GM11168 (cell line): ENCODE results near the gene KCNQ5.

Experiments used
- in situ Hi-C: fragments of 300-500 bp; cut with MboI; formaldehyde crosslinking; loops from one replicate; pipeline ENCODE4 v1.12.0; 2022; ENCODE audit warnings: low sequenced_read_pairs; ENCODE audit not compliant: unreplicated experiment

Gene KCNQ5

DNA sequence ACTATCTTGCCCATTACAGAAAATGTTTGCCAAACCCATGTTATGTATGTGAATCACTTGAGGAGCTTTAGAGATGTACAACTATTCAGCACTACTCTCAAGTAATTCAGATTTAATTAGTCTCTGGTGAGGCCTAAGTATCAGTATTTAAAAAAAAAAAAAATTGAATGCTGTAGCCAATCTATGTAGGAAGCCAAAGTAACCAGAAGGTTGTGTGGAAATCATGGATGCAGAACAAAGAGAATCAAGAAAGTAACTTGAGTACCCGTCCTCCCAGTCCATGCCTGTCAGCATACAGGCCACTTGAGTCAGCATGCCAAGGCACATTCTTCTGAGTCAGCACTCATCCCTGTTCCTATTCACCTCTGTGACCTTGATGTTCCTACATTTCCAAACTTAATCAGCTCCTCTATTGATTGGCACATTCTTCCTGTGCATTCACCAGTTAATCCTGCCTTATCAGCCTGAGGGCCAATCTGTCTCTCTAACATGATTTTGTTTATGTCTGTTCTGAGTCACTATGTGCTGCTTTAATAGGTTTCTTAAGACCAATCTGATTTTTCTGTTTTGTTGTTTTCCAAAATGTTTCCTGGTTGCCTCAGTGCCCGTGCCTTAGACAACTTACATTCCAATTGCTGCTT is 165.6 kb downstream of the KCNQ5 start:
- in situ Hi-C loops: no loop called here

DNA sequence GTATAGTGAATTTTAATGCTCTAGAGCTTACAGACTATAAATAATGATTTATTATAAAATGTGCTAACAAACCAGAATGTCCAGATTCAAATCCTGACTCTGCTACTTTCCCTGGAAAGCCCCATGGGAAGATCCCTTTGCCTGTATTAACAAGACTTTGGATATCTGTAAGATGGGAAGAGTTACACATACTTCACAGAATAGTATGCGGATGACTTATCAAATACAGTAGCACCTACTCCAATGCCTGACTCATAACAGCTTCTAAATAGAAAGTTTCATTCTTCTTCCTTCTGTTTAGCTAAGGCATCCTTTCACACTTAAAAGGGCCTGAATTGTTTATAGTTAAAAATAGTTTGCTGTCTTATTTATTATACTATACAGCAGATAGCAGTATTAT is 166.3 kb downstream of the KCNQ5 start:
- in situ Hi-C loops: no loop called here

DNA sequence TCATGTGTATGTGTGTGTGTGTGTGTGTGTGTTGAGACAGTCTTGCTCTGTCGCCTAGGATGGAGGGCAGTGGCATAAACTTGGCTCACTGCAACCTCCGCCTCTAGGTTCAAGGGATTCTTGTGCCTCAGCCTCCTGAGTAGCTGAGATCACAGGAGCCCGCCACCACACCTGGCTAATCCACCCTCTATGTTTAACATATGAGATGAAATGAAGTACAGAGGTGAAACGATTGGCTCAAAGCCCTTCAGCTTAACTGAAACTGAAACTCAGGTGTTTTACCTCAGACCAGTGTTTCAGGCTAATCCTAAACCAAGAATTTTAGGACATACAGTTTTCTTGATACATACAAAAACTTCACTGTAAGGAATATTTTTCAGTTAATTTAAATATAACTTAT is 167.3 kb downstream of the KCNQ5 start:
- in situ Hi-C loops: no loop called here

GRCh38 chr6:72792692-72793091 is 170.8 kb downstream of the KCNQ5 start:
- in situ Hi-C loops: no loop called here

DNA sequence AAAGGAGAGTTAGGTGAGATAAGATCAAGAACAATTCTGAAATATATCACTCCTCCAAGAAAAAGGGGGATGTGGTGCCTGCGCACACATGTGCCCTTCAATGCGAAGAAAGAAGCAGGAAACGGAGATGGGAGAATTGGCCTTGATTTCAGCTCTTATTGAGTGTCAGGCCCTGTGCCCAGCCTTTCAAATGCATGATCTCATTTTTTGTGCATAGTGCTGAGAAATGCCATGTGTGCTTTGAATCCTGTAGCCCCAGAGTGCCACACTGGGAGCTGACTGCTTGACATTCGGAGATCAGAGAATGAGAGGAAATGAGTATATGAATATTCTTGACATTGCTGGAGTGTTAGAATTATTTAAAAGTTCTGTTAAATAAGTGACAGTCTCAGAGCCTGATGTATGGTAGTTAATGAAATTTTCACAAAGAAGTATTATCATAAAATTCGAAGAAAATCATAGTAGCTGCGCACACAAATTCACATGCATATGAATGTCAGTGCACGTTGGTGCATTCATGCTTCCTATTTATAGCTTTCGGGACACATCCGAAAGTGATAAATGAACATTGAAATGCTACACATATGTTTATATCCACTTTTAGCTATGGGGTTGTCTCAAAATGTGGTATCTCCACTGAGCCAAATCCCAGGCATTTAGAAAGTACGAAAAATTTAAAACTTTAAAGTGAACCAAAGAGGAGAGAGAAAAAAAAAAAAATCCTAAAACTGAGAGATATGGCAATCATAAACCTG is 172.0 kb downstream of the KCNQ5 start:
- in situ Hi-C loops: no loop called here

DNA sequence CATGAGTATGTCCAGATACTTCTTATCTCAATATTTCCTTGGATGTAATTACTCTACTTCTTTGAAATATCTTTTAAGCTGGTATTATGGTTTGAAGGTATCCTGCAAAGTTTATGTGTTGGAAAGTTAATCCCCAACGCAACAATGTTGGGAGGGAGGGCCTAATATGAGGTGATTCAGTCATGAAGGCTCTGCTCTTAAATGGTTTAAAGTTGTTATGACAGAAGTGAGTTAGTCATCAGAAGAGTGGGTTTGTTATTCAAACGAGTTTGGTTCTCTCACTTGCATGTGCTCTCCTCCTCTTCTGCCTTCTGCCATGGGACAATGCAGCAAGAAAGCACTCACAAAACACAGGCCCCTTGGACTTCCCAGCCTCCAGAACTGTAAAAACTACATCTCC is 176.3 kb downstream of the KCNQ5 start:
- in situ Hi-C loops: no loop called here

DNA sequence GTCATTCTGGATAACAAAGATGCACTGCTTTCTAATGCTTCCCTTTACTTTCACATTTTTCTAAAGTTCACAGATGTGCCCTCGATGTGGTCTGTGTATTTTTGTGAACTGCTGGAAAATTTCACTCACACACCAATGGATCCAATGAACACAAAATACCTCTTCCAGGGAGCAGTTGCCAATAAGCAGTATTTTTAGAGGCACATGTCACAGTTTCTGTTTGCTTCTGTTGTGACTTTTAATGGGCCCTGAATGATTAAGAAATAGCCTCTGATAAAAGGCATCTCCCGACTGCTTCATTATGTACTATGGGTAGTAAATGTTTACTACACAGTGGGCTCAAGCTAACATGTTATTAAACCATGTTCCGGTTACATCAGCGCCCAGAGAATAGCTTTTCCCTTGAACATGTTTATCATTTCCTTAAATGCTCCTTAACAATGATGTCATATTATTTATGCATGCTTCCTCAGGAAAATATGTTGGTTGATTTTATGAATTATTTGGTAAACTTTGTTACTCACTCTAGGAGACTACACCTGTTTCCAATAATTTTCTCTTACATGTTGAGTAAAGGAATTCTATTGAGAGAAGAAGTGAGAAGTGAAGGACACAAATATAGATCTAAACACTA is 188.0 kb downstream of the KCNQ5 start:
- in situ Hi-C loops: no loop called here

DNA sequence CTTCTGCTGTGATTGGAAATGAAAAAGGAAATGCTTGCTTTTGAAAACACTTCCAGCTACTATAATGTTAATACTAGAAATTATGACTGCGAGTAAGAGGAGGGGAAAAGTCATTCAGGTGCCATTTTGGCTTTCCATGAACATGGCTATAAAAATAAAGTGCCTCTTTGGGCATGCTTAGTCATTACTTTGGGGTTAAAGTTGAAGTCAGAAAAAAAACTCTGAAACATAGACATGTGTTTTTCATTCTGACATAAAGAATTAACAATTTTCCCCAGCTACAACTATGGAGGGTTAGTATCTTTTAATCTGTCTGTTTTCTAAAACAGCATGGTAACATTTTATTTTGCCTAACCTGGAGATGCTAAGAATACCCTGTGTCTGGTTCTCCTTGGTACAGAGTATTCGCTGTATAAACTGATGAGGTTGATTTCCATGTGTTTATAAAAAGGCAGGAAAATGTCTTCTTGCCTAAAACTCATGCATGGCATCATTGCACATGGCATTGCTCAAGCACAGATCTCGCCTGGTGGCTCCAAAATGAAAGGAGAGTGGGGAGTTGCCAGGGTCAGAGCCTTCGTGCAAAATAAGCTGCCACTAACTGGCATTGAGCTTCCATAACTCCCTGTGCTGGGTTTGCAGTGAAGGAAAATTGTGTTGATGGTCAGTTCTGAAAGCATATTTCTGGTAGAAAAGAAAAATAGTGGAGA is 188.9 kb downstream of the KCNQ5 start:
- in situ Hi-C loops: no loop called here

GRCh38 chr6:72811971-72812421 is 190.1 kb downstream of the KCNQ5 start:
- in situ Hi-C loops: no loop called here

- in situ Hi-C loops: no loop called here
These were observed 192.1 kb downstream of the KCNQ5 start for GRCh38 chr6:72813807-72814596.

- in situ Hi-C loops: no loop called here
These were observed 194.2 kb downstream of the KCNQ5 start for GRCh38 chr6:72816022-72816421.

DNA sequence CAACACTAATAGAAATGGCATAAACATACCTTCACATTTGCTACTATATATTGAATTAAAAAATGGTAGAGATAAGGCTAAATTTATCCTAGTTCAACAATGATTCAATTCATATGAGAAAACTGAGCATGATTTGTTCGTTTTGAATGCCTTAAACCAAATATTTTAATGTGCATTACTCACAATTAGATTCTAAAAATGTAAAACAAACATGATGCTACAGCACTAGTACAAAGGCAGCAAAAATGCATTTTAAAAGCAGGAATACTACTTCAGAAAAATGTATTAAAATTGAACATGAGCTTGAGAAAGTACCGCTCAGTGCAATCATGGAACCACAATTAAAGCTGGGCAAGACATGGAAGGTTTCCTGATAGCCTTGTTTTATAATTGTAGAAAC is 195.3 kb downstream of the KCNQ5 start:
- in situ Hi-C loops: no loop called here

GRCh38 chr6:72819609-72820008 is 197.7 kb downstream of the KCNQ5 start:
- in situ Hi-C loops: no loop called here

GRCh38 chr6:72820153-72820552 is 198.3 kb downstream of the KCNQ5 start:
- in situ Hi-C loops: no loop called here

GRCh38 chr6:72820906-72821305 is 199.0 kb downstream of the KCNQ5 start:
- in situ Hi-C loops: no loop called here

DNA sequence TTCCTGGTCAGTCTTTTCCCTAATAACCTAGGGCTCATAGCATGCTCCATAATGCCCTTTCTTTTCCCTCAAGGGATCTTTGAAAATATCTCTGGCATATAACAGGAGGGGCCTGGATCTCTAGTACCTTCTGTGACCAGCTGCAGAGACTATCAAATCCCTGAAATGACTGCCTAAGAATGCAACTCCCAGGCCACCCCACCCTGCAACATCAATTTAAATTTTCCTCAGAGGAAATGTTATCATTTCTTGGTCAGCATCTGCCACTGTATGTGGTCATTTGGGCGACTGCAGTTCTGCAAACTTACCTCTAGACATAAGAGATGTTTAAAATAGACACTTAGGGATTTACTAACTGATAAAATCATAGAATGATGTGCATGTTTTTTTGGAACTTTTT is 200.2 kb downstream of the KCNQ5 start:
- in situ Hi-C loops: no loop called here

DNA sequence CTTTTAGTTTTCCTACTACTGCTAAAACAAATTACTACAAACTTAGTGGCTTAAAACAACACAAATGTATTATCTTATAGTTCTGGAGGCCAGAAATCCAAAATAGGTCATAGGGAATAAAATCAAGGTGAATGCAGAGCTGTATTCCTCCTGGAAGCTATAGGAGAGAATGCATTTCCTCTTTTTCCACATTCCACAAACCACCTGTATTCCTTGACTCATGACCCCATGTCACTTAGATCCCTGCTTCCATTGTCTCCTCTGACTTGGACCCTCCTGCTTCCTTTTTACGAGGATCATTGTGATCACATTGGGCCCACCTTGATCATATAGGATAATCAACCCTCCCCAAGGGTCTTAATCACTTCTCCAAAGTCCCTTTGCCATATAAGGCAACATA is 200.8 kb downstream of the KCNQ5 start:
- in situ Hi-C loops: no loop called here

GRCh38 chr6:72824833-72825232 is 203.0 kb downstream of the KCNQ5 start:
- in situ Hi-C loops: no loop called here

GRCh38 chr6:72825315-72825911 is 203.5 kb downstream of the KCNQ5 start:
- in situ Hi-C loops: no loop called here

DNA sequence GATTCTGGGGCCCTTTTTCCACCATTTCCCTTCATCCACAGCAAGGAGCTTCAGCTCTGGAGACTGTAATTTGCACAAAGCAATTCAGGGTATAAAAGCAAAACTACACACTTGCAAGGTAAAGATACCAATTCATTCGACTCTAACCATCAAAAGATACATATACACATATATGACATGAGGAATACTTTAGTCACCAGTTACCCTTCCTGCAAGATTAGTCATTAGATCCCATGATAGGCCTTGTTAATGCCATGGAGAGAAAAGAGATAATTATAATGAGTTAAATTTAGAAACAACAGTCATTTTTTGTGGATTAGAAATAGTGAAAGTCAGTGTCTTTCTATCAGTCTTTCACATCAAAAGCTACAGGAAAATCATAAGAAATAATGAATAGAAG is 204.2 kb downstream of the KCNQ5 start:
- in situ Hi-C loops: no loop called here
